Neural progenitor cell (in vitro differentiated cells): ENCODE results near the gene TBXAS1. TPM values are rescaled to one million over a fixed set of nuclear protein-coding genes. Genes with fewer than 3 reads are reported as not detected.

ENCODE experiments used
- DNase-seq: peaks from one replicate; pipeline ENCODE4 v3.0.0-alpha.2; 2016; ENCODE audit warnings: low spot score
- H2AFZ ChIP-seq: fragments of 200-600 bp; sonication (generic); replicated peaks from 2 replicates; pipeline ENCODE4 v1.6.1; 2016; ENCODE audit warnings: antibody characterized with exemption
- H3F3A ChIP-seq: fragments of 200-600 bp; sonication (generic); 2 replicates; pipeline ENCODE4 v1.6.1; 2016; ENCODE audit warnings: antibody characterized with exemption, low read depth
- H3K27ac ChIP-seq: fragments of 200-600 bp; sonication (generic); 2 replicates; pipeline ENCODE4 v1.5.1; 2016; ENCODE audit warnings: mild to moderate bottlenecking
- H3K27me3 ChIP-seq: fragments of 200-600 bp; sonication (generic); 2 replicates; pipeline ENCODE4 v1.6.1; 2016; ENCODE audit warnings: mild to moderate bottlenecking, moderate library complexity
- H3K36me3 ChIP-seq: fragments of 200-600 bp; sonication (generic); 2 replicates; pipeline ENCODE4 v1.5.1; 2016
- H3K4me1 ChIP-seq: fragments of 200-600 bp; sonication (generic); 2 replicates; pipeline ENCODE4 v1.6.1; 2016; ENCODE audit warnings: mixed run types
- H3K4me2 ChIP-seq: fragments of 200-600 bp; sonication (generic); 2 replicates; pipeline ENCODE4 v1.6.1; 2016
- H3K4me3 ChIP-seq: fragments of 200-600 bp; sonication (generic); 2 replicates; pipeline ENCODE4 v1.5.1; 2016
- H3K79me2 ChIP-seq: fragments of 200-600 bp; sonication (generic); 2 replicates; pipeline ENCODE4 v1.6.1; 2016; ENCODE audit warnings: low read depth
- H3K9ac ChIP-seq: fragments of 200-600 bp; sonication (generic); 2 replicates; pipeline ENCODE4 v1.6.1; 2016
- H3K9me3 ChIP-seq: fragments of 200-600 bp; sonication (generic); 2 replicates; pipeline ENCODE4 v1.5.1; 2016; ENCODE audit warnings: low read depth
- H4K20me1 ChIP-seq: fragments of 200-600 bp; sonication (generic); 2 replicates; pipeline ENCODE4 v1.6.1; 2016; ENCODE audit warnings: low read depth
- H3K27ac Mint-ChIP-seq: 3 replicates; pipeline ENCODE4 v1.8.0; 2021; ENCODE audit warnings: mixed read lengths
- H3K27me3 Mint-ChIP-seq: 2 replicates; pipeline ENCODE4 v1.8.0; 2022; ENCODE audit warnings: low read depth, mild to moderate bottlenecking, inconsistent platforms, moderate library complexity, mixed read lengths; ENCODE audit not compliant: insufficient read depth
- H3K36me3 Mint-ChIP-seq: 3 replicates; pipeline ENCODE4 v1.8.0; 2021; ENCODE audit warnings: mixed read lengths
- H3K4me1 Mint-ChIP-seq: 3 replicates; pipeline ENCODE4 v1.8.0; 2021; ENCODE audit warnings: mixed read lengths
- H3K4me3 Mint-ChIP-seq: 3 replicates; pipeline ENCODE4 v1.8.0; 2021; ENCODE audit warnings: mild to moderate bottlenecking, moderate library complexity, mixed read lengths
- H3K9me3 Mint-ChIP-seq: 3 replicates; pipeline ENCODE4 v1.8.0; 2020; ENCODE audit warnings: mixed read lengths
- CTCF ChIP-seq: fragments of 200-600 bp; sonication (generic); IDR thresholded peaks from 2 replicates; pipeline ENCODE4 v1.5.1; 2017; ENCODE audit warnings: antibody characterized with exemption, mild to moderate bottlenecking
- EZH2 ChIP-seq: fragments of 200-600 bp; sonication (generic); IDR thresholded peaks from 2 replicates; pipeline ENCODE4 v1.6.1; 2017; ENCODE audit warnings: antibody characterized with exemption, mild to moderate bottlenecking, moderate library complexity
- EZH2phosphoT487 ChIP-seq: fragments of 200-600 bp; sonication (generic); IDR thresholded peaks from 2 replicates; pipeline ENCODE4 v1.6.1; 2017; ENCODE audit warnings: antibody characterized with exemption
- total RNA-seq: library from RNA; depleted of rRNA; stranded (reverse); fragments of >200 nt; gene quantifications from 2 replicates; pipeline ENCODE4 v1.2.3, GENCODE V29; 2015; ENCODE audit warnings: low replicate concordance

TBXAS1 gene
- total RNA-seq, 1 donor from 2014 or later, result not detected

- Histone ChIP-seq H2AFZ (no peak overlapping the region), H3K4me1 (no peaks in the 10 kb centered on the region), H4K20me1 (no peaks in the 10 kb centered on the region), H3K9ac (no peak overlapping the region), H3K9me3 (no peaks in the 10 kb centered on the region), H3F3A (no peaks in the 10 kb centered on the region), H3K27me3 (no peaks in the 10 kb centered on the region), H3K79me2 (no peaks in the 10 kb centered on the region), H3K36me3 (no peaks in the 10 kb centered on the region), H3K4me2 (no peak overlapping the region), H3K4me3 (no peak overlapping the region), H3K27ac (no peak overlapping the region)
- H3K27ac Mint-ChIP-seq, result no peak overlapping the region
- no peak overlapping the region for H3K4me3 Mint-ChIP-seq
- H3K4me1 Mint-ChIP-seq, result no peaks in the 10 kb centered on the region
- H3K9me3 Mint-ChIP-seq, result no peaks in the 10 kb centered on the region
- H3K27me3 Mint-ChIP-seq, result peaks cover 2% of the 10 kb centered on the region
- DNase-seq, result no peak
- H3K36me3 Mint-ChIP-seq, result no peaks in the 10 kb centered on the region
- TF ChIP-seq EZH2 (no peak), CTCF (no peak), EZH2phosphoT487 (no peak)
Observed at GRCh38 chr7:140024585-140024984, 195.5 kb downstream of the TBXAS1 start.

GRCh38 chr7:140025241-140025640 is 196.2 kb downstream of the TBXAS1 start:
- Histone ChIP-seq H4K20me1 (no peaks in the 10 kb centered on the region), H3K9me3 (no peaks in the 10 kb centered on the region), H2AFZ (no peak overlapping the region), H3K27ac (no peak overlapping the region), H3K79me2 (no peaks in the 10 kb centered on the region), H3K4me3 (no peak overlapping the region), H3K27me3 (no peaks in the 10 kb centered on the region), H3F3A (no peaks in the 10 kb centered on the region), H3K36me3 (no peaks in the 10 kb centered on the region), H3K9ac (no peak overlapping the region), H3K4me2 (no peak overlapping the region), H3K4me1 (no peaks in the 10 kb centered on the region)
- Mint-ChIP-seq H3K4me1 (no peaks in the 10 kb centered on the region), H3K4me3 (no peak overlapping the region), H3K27me3 (peaks cover 2% of the 10 kb centered on the region), H3K9me3 (no peaks in the 10 kb centered on the region), H3K36me3 (no peaks in the 10 kb centered on the region), H3K27ac (no peak overlapping the region)
- TF ChIP-seq EZH2, result no peak
- DNase-seq, result no peak

GRCh38 chr7:140025814-140026433 is 196.9 kb downstream of the TBXAS1 start:
- Mint-ChIP-seq H3K27me3 (peaks cover 2% of the 10 kb centered on the region), H3K27ac (no peak overlapping the region), H3K9me3 (no peaks in the 10 kb centered on the region), H3K4me1 (no peaks in the 10 kb centered on the region), H3K36me3 (no peaks in the 10 kb centered on the region), H3K4me3 (no peak overlapping the region)
- no peak overlapping the region for H3K27ac ChIP-seq
- H3K4me3 ChIP-seq, result no peak overlapping the region
- no peaks in the 10 kb centered on the region for H3K9me3 ChIP-seq
- no peaks in the 10 kb centered on the region for H3F3A ChIP-seq
- no peaks in the 10 kb centered on the region for H3K36me3 ChIP-seq
- H3K4me1 ChIP-seq, result no peaks in the 10 kb centered on the region
- H3K79me2 ChIP-seq, result no peaks in the 10 kb centered on the region
- H2AFZ ChIP-seq, result no peak overlapping the region
- no peaks in the 10 kb centered on the region for H3K27me3 ChIP-seq
- H3K9ac ChIP-seq, result no peak overlapping the region
- DNase-seq, result no peak
- no peak for TF ChIP-seq EZH2phosphoT487
- TF ChIP-seq CTCF, result no peak
- no peak for TF ChIP-seq EZH2
- no peak overlapping the region for H3K4me2 ChIP-seq
- no peaks in the 10 kb centered on the region for H4K20me1 ChIP-seq

- no peak overlapping the region for H3K4me2 ChIP-seq
- H3K27me3 ChIP-seq, result no peaks in the 10 kb centered on the region
- no peak overlapping the region for H3K9ac ChIP-seq
- TF ChIP-seq CTCF (no peak), EZH2 (no peak), EZH2phosphoT487 (no peak)
- Mint-ChIP-seq H3K4me1 (no peaks in the 10 kb centered on the region), H3K27me3 (peaks cover under 1% of the 10 kb centered on the region), H3K27ac (no peak overlapping the region), H3K9me3 (no peaks in the 10 kb centered on the region), H3K36me3 (no peaks in the 10 kb centered on the region), H3K4me3 (no peak overlapping the region)
- no peaks in the 10 kb centered on the region for H3K36me3 ChIP-seq
- H4K20me1 ChIP-seq, result no peaks in the 10 kb centered on the region
- no peaks in the 10 kb centered on the region for H3K9me3 ChIP-seq
- no peak overlapping the region for H3K27ac ChIP-seq
- no peak for DNase-seq
- H3F3A ChIP-seq, result no peaks in the 10 kb centered on the region
- H2AFZ ChIP-seq, result no peak overlapping the region
- H3K4me3 ChIP-seq, result no peak overlapping the region
- no peaks in the 10 kb centered on the region for H3K79me2 ChIP-seq
- H3K4me1 ChIP-seq, result no peaks in the 10 kb centered on the region
Observed at GRCh38 chr7:140026935-140027334, 197.9 kb downstream of the TBXAS1 start.
